ENCODE data around the gene GDF10. TPM values are rescaled to one million over a fixed set of nuclear protein-coding genes. Genes with fewer than 3 reads are reported as not detected.

The GDF10 gene
- total RNA-seq, 1 experiment from 2014 or later: 0.24 TPM

- Mint-ChIP-seq H3K27ac (no peak overlapping the region), H3K27me3 (ENCODE audit: low read depth) (0 out of 2 replicates have a peak, but pooled peaks cover 3% of the 10 kb centered on the region), H3K4me3 (no peak overlapping the region), H3K4me1 (peaks cover under 1% of the 10 kb centered on the region), H3K36me3 (no peaks in the 10 kb centered on the region), H3K9me3 (no peaks in the 10 kb centered on the region)
- no peak for ATAC-seq
- CTCF ChIA-PET: interaction anchor here (0.8 to 1.5 kb wide), 3 partner anchors 14 to 235 kb away, joined by 3 to 7 read pairs (median 4); no protein-coding TSS in a partner anchor
- no peak for DNase-seq (ENCODE audit: low spot score)
- POLR2A ChIA-PET: no interaction called here
- TF ChIP-seq ZNF425 (CRISPR knock-in tag; conservative IDR thresholded peaks at IDR 0.05) (no peak), ATF1 (CRISPR knock-in tag; IDR thresholded peaks at IDR 0.05) (no peak), GTF2I (CRISPR knock-in tag; conservative IDR thresholded peaks at IDR 0.05) (no peak), ZNF263 (CRISPR knock-in tag; IDR thresholded peaks at IDR 0.05; ENCODE audit: low read depth) (no peak), PRRX2 (CRISPR knock-in tag; IDR thresholded peaks at IDR 0.05) (no peak), ARID4B (CRISPR knock-in tag; IDR thresholded peaks at IDR 0.05; ENCODE audit: borderline replicate concordance) (no peak), FOXK1 (CRISPR knock-in tag; IDR thresholded peaks at IDR 0.05) (no peak), USF1 (CRISPR knock-in tag; IDR thresholded peaks at IDR 0.05) (no peak), ZNF138 (CRISPR knock-in tag; conservative IDR thresholded peaks at IDR 0.05) (no peak), IRF1 (CRISPR knock-in tag; IDR thresholded peaks at IDR 0.05) (no peak), NFATC4 (CRISPR knock-in tag; IDR thresholded peaks at IDR 0.05) (no peak), CTCF (IDR thresholded peaks at IDR 0.05) (no peak), SMAD4 (CRISPR knock-in tag; IDR thresholded peaks at IDR 0.05) (no peak), RELA (CRISPR knock-in tag; IDR thresholded peaks at IDR 0.05; ENCODE audit: borderline replicate concordance) (no peak), CDX4 (CRISPR knock-in tag; IDR thresholded peaks at IDR 0.05; ENCODE audit: borderline replicate concordance) (no peak), ZBTB21 (CRISPR knock-in tag; IDR thresholded peaks at IDR 0.05; ENCODE audit: borderline replicate concordance) (no peak), TEAD1 (CRISPR knock-in tag; IDR thresholded peaks at IDR 0.05) (no peak), ZNF532 (CRISPR knock-in tag; IDR thresholded peaks at IDR 0.05; ENCODE audit: borderline replicate concordance) (no peak), MXD4 (CRISPR knock-in tag; IDR thresholded peaks at IDR 0.05; ENCODE audit: borderline replicate concordance) (no peak), ATF2 (CRISPR knock-in tag; IDR thresholded peaks at IDR 0.05; ENCODE audit: borderline replicate concordance, low read depth) (no peak)
Observed at GRCh38 chr10:47282657-47283018, 17.4 kb upstream of the GDF10 start.

Measured in WTC11 (cell line).